Retina (tissue), 1 donor: ENCODE data around the gene PUDP.

ENCODE experiments used
- DNase-seq: peaks from one replicate; pipeline ENCODE4 v3.0.0-alpha.2; 2016

PUDP gene

GRCh38 chrX:7146703-7147412 lies 1.1 kb downstream of the PUDP start:
- DNase-seq = no peak

DNA sequence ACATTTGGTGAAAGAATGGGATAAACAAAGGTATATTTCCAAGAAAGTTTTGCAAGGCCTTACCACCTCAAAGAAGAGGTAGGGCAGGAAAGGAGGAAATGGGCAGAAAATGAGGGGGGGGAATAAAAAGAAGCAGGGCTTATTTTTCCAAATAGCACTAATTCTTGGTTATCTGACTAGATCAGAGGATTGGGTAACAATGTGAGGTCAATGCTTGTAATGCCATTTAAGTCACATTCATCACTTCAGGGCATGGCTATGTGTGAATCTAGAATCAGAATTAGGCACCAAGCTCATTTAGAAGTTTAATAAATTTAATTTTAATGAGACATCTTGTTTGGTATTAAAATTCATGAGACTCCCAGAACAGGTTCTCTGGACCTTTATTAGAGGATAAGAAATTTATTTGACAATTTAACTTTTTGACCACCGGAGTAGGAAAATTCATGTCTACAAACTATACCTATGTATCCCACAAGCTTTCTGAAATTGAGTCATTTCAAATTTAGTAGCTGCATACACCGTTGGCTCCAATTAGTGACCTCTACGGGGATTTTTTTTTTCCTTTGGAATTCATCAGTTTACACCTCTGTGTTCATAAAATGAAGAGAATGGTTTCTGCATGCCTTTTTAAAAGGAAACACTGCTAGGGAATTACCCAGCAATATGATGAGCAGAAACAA lies 1.8 kb downstream of the PUDP start:
- DNase-seq = no peak

DNA sequence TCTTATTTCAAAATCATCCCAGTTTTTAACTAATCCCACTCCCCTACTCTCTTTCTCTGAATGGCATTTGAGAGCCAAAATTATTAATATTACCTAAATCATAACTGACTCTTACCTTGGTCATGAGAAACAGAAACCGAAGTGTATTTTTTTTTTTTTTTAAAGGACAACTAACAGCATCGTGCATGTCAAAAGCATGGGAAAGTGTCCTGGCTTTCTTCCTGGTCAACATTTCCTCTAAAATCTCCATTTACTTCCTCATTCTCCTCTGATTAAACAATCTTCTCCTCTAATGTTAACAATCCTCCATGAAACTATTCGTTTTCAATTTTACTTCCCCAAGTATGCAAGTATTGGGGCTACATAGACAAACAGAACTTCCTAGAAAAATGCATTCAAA lies 2.5 kb downstream of the PUDP start:
- DNase-seq = no peak

DNA sequence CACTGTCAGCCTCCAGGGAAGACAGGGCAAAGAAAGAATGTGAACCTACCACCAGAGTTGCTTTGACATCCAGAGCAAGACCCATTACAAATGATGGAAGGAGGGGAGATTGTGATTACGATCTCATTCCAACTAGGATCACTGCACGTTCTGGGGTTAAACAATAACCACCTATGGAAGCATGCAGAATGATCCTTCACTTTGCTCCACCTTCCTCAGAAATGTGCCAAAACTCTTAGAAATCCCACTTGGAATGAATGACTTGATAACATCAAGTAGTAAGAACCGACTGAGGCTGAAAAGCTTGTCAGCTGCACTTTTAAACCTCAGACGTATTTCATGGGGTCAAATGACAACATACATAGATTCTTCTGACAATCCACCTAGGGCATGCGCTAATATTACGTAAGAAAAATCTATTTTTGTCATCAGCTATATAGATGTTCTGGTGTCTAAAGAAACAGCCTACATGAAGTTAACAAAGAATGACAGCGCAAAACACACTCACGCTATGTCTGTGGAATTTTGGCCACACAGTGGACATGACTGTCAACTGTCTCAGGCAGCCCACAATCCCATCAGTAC lies 3.9 kb downstream of the PUDP start:
- no peak for DNase-seq

DNA sequence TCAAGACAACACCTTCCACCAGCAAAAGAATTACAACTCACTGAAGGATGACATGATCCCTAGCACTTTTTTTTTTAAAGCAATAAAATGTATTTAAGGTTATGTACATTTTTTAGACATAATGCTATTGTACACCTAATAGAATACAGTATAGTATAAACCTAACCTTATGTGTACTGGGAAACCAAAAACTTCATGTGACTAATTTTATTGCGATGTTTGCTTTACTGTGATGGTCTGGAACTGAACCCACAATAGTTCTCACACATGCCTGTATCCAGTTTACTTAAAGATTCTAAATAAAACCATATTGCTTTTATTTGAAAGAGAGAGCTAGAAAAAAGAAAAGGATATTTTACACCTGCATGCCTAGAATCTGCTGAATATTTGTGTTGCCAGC lies 4.9 kb downstream of the PUDP start:
- DNase-seq = no peak

GRCh38 chrX:7139202-7140081 lies 8.5 kb downstream of the PUDP start:
- DNase-seq = no peak

- DNase-seq = no peak
Measured at GRCh38 chrX:7134981-7135380, 13.0 kb downstream of the PUDP start.

GRCh38 chrX:7133050-7133440 lies 14.9 kb downstream of the PUDP start:
- no peak for DNase-seq

DNA sequence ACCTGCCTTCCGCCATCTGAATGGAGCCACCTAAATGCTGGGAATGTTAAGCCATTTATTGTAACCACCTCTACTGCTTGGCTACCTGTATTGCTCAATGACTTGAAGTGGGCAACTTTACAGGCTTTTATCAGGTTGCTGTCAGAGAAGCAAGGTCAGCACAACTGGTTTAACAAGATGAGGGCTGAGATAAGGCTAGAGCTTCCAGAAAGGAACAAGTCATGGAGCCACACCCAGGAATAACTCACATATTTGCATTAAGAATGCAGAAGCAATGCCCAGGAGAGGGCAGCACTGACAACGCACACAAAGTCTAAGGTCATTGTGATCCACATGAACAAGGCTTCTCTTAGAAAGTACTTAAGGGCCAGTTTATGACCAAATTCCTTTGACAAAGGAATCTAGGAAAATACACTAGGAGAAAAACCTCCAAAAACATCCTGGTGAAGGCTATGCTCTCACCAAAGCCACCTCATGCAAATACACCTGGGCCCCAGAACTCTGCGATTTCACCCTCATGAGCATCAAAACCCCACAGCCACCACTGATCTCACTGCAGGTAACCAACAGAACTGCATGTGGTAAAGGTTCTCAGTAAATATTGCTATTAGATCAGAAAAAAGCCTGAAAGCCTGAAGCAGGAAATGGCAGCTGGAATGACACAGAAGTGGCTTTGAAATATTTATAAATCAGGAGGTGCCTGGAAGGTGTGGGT lies 15.5 kb downstream of the PUDP start:
- peak; percentile 26 for DNase-seq

DNA sequence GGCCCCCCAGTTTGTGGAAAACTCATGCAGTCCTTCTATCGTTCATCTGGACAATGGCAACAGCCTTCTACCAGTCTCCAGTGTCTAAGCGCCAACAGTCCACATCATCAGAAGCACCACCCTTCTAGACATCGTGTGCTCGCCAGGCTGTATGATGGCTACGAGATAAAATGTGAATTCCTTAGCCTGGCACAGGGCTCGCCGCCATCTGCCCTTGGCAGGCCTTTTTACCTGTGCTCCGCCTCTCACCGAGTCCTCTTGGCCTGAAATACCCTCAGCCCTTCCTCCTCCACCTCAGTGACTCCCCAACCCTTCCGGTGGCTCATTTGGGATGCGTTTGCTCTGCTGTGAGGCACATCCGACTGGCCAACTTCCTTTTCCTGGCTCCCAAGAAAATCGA lies 16.3 kb downstream of the PUDP start:
- DNase-seq = no peak

- peak; percentile 14 for DNase-seq
Measured at GRCh38 chrX:7127056-7127455, 20.9 kb downstream of the PUDP start.

DNA sequence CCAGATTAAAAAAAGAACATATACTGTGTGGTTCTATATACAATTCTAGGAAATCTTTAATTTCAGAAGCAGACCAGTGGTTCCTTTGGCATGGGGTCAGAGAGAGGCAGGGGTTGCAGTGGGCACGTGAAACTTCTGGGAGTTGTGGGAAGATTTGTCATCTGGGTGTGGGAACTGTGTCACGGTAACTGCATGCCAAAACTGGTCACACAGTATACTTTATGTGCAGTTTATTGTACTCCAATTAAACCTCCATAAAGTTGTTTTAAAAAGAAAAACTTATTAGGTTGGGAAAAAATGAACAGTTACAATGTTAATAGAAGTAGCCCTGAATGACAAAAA lies 27.1 kb downstream of the PUDP start:
- DNase-seq = no peak

DNA sequence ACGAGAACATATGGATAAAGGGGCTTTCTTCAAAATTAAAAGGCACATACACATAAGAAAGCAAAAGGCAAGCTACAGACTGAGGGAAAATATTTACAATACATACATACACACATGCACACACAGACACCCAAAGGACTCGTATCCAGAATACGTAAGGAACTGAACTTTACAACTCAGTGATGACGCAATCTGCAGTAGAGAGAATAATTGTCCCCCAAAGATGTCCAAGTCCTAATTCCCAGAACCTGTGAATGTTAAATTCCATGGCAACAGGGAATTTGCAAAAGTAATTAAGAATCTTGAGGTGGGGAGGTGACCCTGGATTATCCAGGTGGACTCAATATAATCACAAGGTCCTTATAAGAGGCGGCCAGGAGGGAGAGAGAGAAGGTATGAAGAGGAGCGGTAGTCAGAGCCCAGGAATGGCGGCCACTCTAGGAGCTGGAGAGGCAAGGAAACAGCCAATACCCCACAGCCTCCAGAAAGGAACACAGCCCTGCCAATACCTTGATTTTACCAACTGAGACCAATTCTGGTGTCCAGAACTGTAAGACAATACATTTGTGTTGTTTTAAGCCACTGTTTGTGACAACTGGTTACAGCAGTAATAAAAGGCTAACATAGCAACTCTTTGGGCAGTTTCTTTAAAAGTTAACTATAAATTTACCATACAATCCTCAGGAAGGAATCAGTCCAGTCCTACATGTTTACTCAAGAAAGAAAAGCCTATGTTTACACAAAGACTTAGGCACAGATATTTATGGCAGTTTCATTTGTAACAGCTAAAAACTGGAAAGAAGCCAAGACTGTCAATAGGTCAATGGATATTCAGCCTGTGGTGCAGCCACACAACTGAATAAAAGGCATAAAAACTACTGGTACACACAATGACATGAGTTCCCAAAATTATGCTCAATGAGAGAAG lies 27.7 kb downstream of the PUDP start:
- no peak for DNase-seq

DNA sequence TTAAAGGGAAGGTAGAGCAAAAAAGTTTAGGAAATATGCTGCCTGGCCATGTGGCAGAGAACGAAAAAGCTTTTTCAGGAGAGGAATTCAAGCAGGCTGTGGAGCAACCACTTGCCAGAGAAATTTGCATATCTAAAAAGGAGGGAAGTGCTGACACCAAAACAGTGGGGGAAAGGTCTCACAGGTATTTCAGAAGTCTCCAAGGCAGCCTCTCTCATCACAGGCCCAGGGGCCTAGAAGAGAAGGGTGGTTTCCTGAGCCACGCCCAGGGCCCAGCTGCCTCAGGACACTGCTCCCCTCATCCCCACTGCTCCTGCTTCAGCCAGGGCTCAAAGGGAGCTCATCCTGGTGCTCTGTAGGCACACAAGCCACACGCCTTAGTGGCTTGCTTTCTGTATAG lies 30.4 kb downstream of the PUDP start:
- DNase-seq = no peak

DNA sequence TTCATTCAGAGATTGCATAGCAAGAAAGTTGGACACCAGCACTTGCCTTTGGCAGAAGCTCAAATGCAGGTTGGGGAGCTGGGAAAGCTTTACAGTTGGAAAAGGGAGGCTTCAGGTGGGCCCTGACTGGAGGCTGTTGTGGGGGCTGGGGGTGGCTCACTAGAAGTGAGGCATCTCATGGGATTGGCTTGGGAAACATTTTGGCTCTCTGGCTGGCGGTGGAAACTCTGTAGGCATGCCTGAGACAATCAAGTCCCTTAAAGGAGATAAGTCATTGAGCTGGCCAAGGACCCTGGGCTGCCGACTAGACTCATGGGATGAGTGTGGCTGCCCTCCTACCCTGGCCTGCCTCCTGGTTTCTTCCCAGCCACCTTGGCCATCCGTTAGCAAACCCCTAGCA lies 31.9 kb downstream of the PUDP start:
- no peak for DNase-seq

DNA sequence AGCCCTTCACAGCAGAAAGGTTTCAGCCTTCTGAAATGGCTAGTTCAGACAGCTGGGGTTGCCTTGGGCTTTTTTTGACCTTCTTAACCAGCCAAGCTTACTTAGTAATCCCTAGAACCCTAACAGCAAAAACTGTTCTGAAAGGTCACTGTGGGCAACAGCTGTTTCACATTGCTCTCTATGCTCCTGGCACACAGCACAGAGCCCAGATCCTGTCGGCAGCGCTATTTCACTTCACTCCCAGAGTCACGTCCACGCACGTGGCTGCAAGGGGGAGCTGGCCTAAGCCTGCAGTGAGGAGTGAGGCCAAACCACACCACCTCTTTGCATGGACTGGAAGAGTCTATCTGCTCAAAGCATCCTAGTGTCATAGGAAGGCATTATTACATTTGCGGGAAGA lies 32.4 kb downstream of the PUDP start:
- peak; percentile 16 for DNase-seq

DNA sequence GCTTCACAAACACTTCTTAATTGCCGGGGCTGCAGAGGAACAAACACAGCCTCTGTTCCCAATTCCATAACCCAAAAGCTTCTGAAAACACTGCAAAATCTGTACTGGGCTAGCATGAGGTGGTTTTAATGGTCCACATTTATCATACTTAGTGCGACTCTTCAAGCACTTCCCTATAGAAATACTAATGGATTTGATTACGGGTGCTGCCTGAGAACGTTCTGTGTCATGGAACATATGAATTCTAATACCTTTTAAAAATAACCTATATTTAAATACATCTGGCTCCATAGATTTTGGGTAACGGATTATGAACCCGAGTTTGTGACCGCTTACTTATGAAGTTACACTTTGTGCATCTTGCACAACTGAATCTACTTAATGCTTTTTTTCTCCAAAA lies 35.9 kb downstream of the PUDP start:
- no peak for DNase-seq

DNA sequence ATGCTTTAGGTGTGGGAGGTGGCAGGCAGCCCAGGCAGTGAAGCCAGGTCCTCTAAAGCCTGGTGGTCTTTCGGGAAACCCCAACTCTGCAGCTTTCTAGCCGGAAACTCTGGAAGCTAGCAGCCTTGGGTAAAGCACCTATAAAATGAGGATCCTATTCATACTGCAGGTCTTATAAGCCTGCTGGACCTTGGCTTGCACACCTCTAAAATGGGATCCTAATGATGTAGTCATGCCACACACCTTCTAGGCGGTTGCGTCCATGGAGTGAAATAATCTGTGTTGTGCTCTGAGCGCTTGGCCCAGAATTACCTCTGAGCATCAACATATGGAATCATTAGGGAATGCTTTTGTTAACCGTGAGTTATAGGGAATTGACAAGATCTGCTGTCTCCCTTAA lies 36.4 kb downstream of the PUDP start:
- DNase-seq = no peak

DNA sequence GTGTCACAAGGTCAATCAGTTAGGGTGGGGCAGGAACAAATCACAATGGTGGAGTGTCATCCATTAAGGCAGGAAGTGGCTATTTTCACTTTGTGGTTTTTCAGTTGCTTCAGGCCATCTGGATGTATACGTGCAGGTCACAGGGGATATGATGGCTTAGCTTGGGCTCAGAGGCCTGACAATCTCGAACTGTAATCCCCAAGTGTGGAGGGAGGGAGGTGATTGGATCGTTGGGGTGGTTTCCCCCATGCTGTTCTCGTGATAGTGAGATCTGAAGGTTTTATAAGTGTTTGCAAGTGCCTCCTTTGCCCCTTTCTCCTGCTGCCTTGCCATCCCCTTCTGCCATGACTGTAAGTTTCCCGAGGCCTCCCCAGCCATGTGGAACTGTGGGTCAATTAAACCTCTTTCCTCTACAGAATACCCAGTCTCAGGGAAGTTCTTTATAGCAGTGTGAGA lies 37.1 kb downstream of the PUDP start:
- DNase-seq = peak; percentile 18

- DNase-seq = peak; percentile 59
Measured at GRCh38 chrX:7109838-7110793, 37.8 kb downstream of the PUDP start.
